Measurements from ENCODE around the gene KRT83. TPM values are rescaled to one million over a fixed set of nuclear protein-coding genes. Genes with fewer than 3 reads are reported as not detected.

Gene KRT83
- total RNA-seq, 1 experiment from 2014 or later, result not detected

GRCh38 chr12:52349196-52349595, 28.0 kb upstream of the KRT83 start:
- no peak for DNase-seq
- peaks cover 27% of the 10 kb centered on the region for H3K4me1 ChIP-seq (replicated peaks; ENCODE audit: insufficient read depth)
- H3K9me3 ChIP-seq (ENCODE audit: insufficient read depth, low read depth), result no peaks in the 10 kb centered on the region
- H3K4me3 ChIP-seq, result no peak overlapping the region
- H3F3A ChIP-seq (ENCODE audit: insufficient read depth, low read depth), result peaks cover 23% of the 10 kb centered on the region
- TF ChIP-seq CTCF (conservative IDR thresholded peaks at IDR 0.05) (no peak), EZH2 (IDR thresholded peaks at IDR 0.05; ENCODE audit: low read depth) (no peak)
- no peak overlapping the region for H2AFZ ChIP-seq
- H3K4me2 ChIP-seq, result no peak overlapping the region
- H3K36me3 ChIP-seq (ENCODE audit: low read depth), result no peaks in the 10 kb centered on the region
- no TSS peak for BruUV-seq (replicated peaks)
- H4K20me1 ChIP-seq (ENCODE audit: insufficient read depth), result no peaks in the 10 kb centered on the region
- intact Hi-C loops (cut with micrococcal nuclease; ENCODE audit: unreplicated experiment), result no loop called here
- ChIA-PET CTCF (no interaction called here), POLR2A (ENCODE audit: unreplicated experiment) (no interaction called here)
- no peaks in the 10 kb centered on the region for H3K9me2 ChIP-seq (ENCODE audit: insufficient read depth)
- H3K27ac ChIP-seq, result no peak overlapping the region
- no peaks in the 10 kb centered on the region for H3K79me2 ChIP-seq (ENCODE audit: low read depth)
- no peaks in the 10 kb centered on the region for H3K27me3 ChIP-seq (ENCODE audit: insufficient read depth, low read depth)

GRCh38 chr12:52347551-52348510, 26.6 kb upstream of the KRT83 start:
- Histone ChIP-seq H2AFZ (no peak overlapping the region), H3K27ac (no peak overlapping the region), H3K27me3 (ENCODE audit: insufficient read depth, low read depth) (no peaks in the 10 kb centered on the region), H3K9me2 (ENCODE audit: insufficient read depth) (no peaks in the 10 kb centered on the region), H3K4me3 (no peak overlapping the region), H3K79me2 (ENCODE audit: low read depth) (no peaks in the 10 kb centered on the region), H3K36me3 (ENCODE audit: low read depth) (no peaks in the 10 kb centered on the region), H3K9me3 (ENCODE audit: insufficient read depth, low read depth) (no peaks in the 10 kb centered on the region; the same call in 1 of the 2 replicates), H3F3A (ENCODE audit: insufficient read depth, low read depth) (peaks cover 23% of the 10 kb centered on the region), H3K4me2 (no peak overlapping the region), H3K4me1 (replicated peaks; ENCODE audit: insufficient read depth) (peaks cover 27% of the 10 kb centered on the region), H4K20me1 (ENCODE audit: insufficient read depth) (no peaks in the 10 kb centered on the region)
- CTCF ChIA-PET, result no interaction called here
- no peak for DNase-seq
- intact Hi-C loops (cut with micrococcal nuclease; ENCODE audit: unreplicated experiment), result no loop called here
- POLR2A ChIA-PET (ENCODE audit: unreplicated experiment), result no interaction called here
- BruUV-seq (replicated peaks), result no TSS peak
- TF ChIP-seq EZH2 (IDR thresholded peaks at IDR 0.05; ENCODE audit: low read depth) (no peak), CTCF (conservative IDR thresholded peaks at IDR 0.05) (no peak)

- CTCF ChIA-PET, result interaction anchor here (1.4 kb wide), 1 partner anchor 20 kb away, joined by 4 read pairs; the partner anchor contains the start of gene KRT85
- Histone ChIP-seq H3K4me2 (0 out of 2 replicates have a peak overlapping the region, but pooled peaks have one; percentile 67), H3K9me2 (ENCODE audit: insufficient read depth) (no peaks in the 10 kb centered on the region), H2AFZ (no peak overlapping the region), H3K4me1 (replicated peaks; ENCODE audit: insufficient read depth) (peaks cover 27% of the 10 kb centered on the region), H3K9me3 (ENCODE audit: insufficient read depth, low read depth) (no peaks in the 10 kb centered on the region; the same call in 1 of the 2 replicates), H3K4me3 (no peak overlapping the region), H3K36me3 (ENCODE audit: low read depth) (no peaks in the 10 kb centered on the region), H3K79me2 (ENCODE audit: low read depth) (no peaks in the 10 kb centered on the region), H3F3A (ENCODE audit: insufficient read depth, low read depth) (peaks cover 23% of the 10 kb centered on the region), H4K20me1 (ENCODE audit: insufficient read depth) (no peaks in the 10 kb centered on the region), H3K27ac (no peak overlapping the region), H3K27me3 (ENCODE audit: insufficient read depth, low read depth) (no peaks in the 10 kb centered on the region)
- intact Hi-C loops (cut with micrococcal nuclease; ENCODE audit: unreplicated experiment), result no loop called here
- DNase-seq, result no peak
- no TSS peak for BruUV-seq (replicated peaks)
- POLR2A ChIA-PET (ENCODE audit: unreplicated experiment), result no interaction called here
- TF ChIP-seq CTCF (conservative IDR thresholded peaks at IDR 0.05) (no peak), EZH2 (IDR thresholded peaks at IDR 0.05; ENCODE audit: low read depth) (no peak)
Observed at GRCh38 chr12:52347016-52347415, 25.8 kb upstream of the KRT83 start.

All from PC-9 (cell line).